ENCODE measurements around the gene SAMD11.

GRCh38 chr1:931380-932172, 7.9 kb downstream of the SAMD11 start:
- TF ChIP-seq POLR2AphosphoS5 (IDR thresholded peaks at IDR 0.05; ENCODE audit: low read depth, low read length), result no peak
- TF ChIP-seq POLR2A (IDR thresholded peaks at IDR 0.05; ENCODE audit: low read depth, low read length), result no peak
- no peak for TF ChIP-seq SPI1 (IDR thresholded peaks at IDR 0.05; ENCODE audit: low read depth, low read length)
- no peak for TF ChIP-seq TAF1 (IDR thresholded peaks at IDR 0.05; ENCODE audit: low read depth, low read length)
